ENCODE data around the gene CRYBG1. TPM values are rescaled to one million over a fixed set of nuclear protein-coding genes. Genes with fewer than 3 reads are reported as not detected.
A peak's percentile ranks its signal among the peaks of the same experiment; 100 is the strongest.

CRYBG1 gene
- total and polyA plus RNA-seq, 2 donors (not counting 1 experiment from before 2014, with no cell fraction given): 9.6 to 47.0 TPM

DNA sequence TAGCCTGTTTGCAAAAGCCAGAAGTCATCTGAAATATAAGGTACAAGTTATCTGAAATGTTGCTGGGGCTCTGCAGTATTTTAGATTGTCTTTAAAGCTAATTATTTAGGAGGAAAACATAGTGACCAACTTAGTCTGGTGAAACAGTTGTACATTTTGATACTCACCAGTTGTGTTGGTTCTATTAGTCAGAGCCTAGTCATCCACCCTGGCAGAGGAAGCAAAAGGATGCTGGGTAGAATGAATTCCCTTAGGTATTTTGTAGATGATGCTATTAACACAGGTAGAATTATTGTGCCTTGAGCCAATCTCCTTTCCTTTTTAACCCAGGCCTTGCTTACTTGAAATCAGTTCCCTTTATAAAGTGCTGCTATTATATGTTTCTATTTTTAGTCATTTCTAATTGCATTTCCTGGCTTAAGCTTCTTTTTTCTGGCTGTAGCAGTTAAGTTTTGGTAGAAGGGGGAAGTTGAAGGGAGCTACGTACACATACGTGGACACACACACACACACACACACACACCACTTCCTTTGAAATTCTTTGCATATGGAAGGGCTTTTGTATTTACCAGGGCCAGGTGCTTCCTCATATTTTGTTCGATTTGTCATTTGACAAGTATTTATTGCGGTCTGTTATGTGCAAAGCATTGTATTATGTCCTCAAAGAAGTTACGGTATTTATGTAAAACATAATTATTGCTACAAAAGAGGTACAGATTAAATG is 186.3 kb downstream of the CRYBG1 start:
- Histone ChIP-seq H3K36me3 (replicated peaks in 1 of 2; ENCODE audit: control extremely low read depth in 1 of 2, control insufficient read depth in 1 of 2, extremely low read depth in 1 of 2, insufficient read depth in 2 of 2, low read length in 1 of 2) (peaks cover 13 to 53% of the 10 kb centered on the region in 2 experiments), H3K9ac (ENCODE audit: low read length) (peak overlapping the region; percentile 36), H3K4me1 (ENCODE audit: control insufficient read depth in 2 of 2, insufficient read depth in 2 of 2, low read length in 2 of 2) (peaks cover 31 to 35% of the 10 kb centered on the region in 2 donors), H4K20me1 (ENCODE audit: control insufficient read depth, insufficient read depth, low read length, poor library complexity, severe bottlenecking) (no peaks in the 10 kb centered on the region), H3K4me2 (replicated peaks; ENCODE audit: low read depth, low read length, poor library complexity, severe bottlenecking) (peak overlapping the region; percentile 67), H3K4me3 (ENCODE audit: control extremely low read depth in 1 of 5, extremely low read depth in 1 of 5, insufficient read depth in 1 of 5, low read depth in 2 of 5, low read length in 4 of 5) (peak overlapping the region in 1 of 5 experiments; percentile 42), H3K27me3 (replicated peaks in 1 of 4; ENCODE audit: control extremely low read depth in 1 of 4, control insufficient read depth in 3 of 4, insufficient read depth in 4 of 4, low read length in 3 of 4) (no peaks in the 10 kb centered on the region), H2AFZ (ENCODE audit: insufficient read depth, low read depth, low read length, poor library complexity, severe bottlenecking) (no peak overlapping the region), H3K9me3 (ENCODE audit: control extremely low read depth in 1 of 3, control insufficient read depth in 2 of 3, insufficient read depth in 1 of 3, low read length in 2 of 3) (no peaks in the 10 kb centered on the region), H3K79me2 (ENCODE audit: control insufficient read depth, insufficient read depth, low read length) (peaks cover 19% of the 10 kb centered on the region), H3K27ac (ENCODE audit: low read length in 2 of 2) (peak overlapping the region; percentile 88 to 93)
- CTCF ChIA-PET: interaction anchor here (0.6 to 4.7 kb wide), 13 partner anchors 8 to 103 kb away, joined by 3 to 33 read pairs (median 6); no protein-coding TSS in a partner anchor
- peak; percentile 80 for ATAC-seq (ENCODE audit: low read depth)
- no CpG with 5 or more reads among the region's 5 CpGs for WGBS (ENCODE audit: insufficient coverage)
- peak; percentile 86 for DNase-seq
- Mint-ChIP-seq H3K9me3 (ENCODE audit: insufficient read depth) (no peaks in the 10 kb centered on the region), H3K27ac (peak overlapping the region; percentile 99), H3K4me1 (peaks cover 48% of the 10 kb centered on the region), H3K27me3 (no peaks in the 10 kb centered on the region), H3K4me3 (peak overlapping the region; percentile 80)
- POLR2A ChIA-PET: interaction anchor here (0.5 to 2.3 kb wide), 6 partner anchors 13 to 109 kb away, joined by 3 to 21 read pairs (median 4); no protein-coding TSS in a partner anchor
- no peak for TF ChIP-seq EZH2 (IDR thresholded peaks at IDR 0.05; ENCODE audit: borderline replicate concordance, insufficient read depth, low read depth, low read length, poor library complexity, severe bottlenecking)
- TF ChIP-seq, protein P1, sequence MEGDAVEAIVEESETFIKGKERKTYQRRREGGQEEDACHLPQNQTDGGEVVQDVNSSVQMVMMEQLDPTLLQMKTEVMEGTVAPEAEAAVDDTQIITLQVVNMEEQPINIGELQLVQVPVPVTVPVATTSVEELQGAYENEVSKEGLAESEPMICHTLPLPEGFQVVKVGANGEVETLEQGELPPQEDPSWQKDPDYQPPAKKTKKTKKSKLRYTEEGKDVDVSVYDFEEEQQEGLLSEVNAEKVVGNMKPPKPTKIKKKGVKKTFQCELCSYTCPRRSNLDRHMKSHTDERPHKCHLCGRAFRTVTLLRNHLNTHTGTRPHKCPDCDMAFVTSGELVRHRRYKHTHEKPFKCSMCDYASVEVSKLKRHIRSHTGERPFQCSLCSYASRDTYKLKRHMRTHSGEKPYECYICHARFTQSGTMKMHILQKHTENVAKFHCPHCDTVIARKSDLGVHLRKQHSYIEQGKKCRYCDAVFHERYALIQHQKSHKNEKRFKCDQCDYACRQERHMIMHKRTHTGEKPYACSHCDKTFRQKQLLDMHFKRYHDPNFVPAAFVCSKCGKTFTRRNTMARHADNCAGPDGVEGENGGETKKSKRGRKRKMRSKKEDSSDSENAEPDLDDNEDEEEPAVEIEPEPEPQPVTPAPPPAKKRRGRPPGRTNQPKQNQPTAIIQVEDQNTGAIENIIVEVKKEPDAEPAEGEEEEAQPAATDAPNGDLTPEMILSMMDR (IDR thresholded peaks at IDR 0.05): no peak
- intact Hi-C loops (cut with micrococcal nuclease): loop anchor here (1.0 to 2.0 kb wide), 5 partner anchors 9 to 35 kb away; no protein-coding TSS in a partner anchor

Measured in B cell (primary cell).